Kidney tubule cell (primary cell): ENCODE data around the gene ZFP91.

Source experiments
- DNase-seq: peaks from one replicate; pipeline ENCODE4 v3.0.0-alpha.2; 2018; ENCODE audit warnings: low spot score

ZFP91 gene

GRCh38 chr11:58631378-58631777, 52.5 kb downstream of the ZFP91 start:
- DNase-seq = no peak

DNA sequence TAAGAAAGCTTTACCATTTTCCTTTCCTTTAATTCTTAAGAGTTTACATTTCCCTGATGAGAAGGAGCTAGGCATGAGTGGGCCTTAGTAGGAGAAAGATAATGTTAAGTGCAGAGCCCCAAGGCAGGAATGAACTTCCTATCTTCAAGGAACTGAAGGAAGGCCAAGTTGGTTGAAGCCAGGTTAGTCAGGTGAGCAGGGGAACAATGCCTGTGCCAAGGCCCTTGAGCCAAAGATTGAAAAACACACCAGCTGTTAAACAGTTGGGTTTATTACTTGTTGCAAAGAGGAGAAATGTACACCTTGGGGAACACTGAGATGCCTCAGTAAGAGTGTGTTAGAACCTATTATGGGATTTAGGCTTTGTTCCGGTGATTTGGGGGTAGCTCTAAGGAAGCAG, 53.6 kb downstream of the ZFP91 start:
- no peak for DNase-seq

- DNase-seq = no peak
These were observed 57.7 kb downstream of the ZFP91 start for GRCh38 chr11:58636587-58636986.

- DNase-seq = peak; percentile 66
These were observed 58.5 kb downstream of the ZFP91 start for GRCh38 chr11:58637371-58637770.

- no peak for DNase-seq
These were observed 60.2 kb downstream of the ZFP91 start for GRCh38 chr11:58639103-58639502.

- no peak for DNase-seq
These were observed 60.8 kb downstream of the ZFP91 start for GRCh38 chr11:58639669-58640068.

GRCh38 chr11:58640386-58641023, 61.6 kb downstream of the ZFP91 start:
- no peak for DNase-seq

DNA sequence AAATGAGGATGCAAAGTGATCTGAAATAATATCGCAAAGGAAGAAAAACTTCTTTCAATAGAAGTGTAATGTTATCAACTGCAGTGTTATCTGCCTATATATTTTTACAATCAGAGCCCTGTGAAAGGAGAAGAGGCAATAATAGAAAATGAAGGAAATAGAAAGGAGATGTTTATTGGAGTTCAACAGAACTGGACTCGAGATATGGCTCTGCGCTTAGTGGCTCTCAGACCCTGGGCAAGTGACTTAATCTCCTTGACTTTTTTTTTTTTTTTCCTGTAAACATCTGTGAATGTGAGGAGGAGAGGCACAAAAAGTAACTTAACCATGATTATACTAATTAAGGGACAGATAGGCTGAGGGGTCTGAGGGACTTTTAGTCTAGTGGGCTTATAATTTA, 62.5 kb downstream of the ZFP91 start:
- DNase-seq = no peak

GRCh38 chr11:58641803-58642581, 63.1 kb downstream of the ZFP91 start:
- DNase-seq = no peak

- DNase-seq = no peak
These were observed 67.0 kb downstream of the ZFP91 start for GRCh38 chr11:58645854-58646253.

- DNase-seq = no peak
These were observed 68.4 kb downstream of the ZFP91 start for GRCh38 chr11:58647141-58647699.

DNA sequence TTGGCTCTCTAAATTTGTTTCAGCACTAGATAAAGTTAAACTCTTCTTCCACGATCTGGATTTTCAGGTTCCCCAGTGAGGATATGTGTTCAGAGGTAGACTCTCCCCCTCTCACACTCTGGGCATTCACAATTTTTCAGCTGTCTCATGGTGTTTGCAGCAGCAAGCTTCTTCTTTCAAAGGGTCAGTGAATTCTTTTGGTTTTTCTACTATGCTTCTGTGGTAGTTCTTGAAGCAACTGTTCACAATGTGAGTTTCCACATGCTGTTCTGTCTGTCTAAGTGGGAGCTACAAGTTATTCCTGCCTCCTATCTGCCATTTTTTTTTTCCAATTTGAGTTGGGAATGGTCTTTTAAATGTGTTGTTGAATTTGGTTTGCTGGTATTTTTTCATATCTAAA, 69.0 kb downstream of the ZFP91 start:
- DNase-seq = no peak

- DNase-seq = no peak
These were observed 70.8 kb downstream of the ZFP91 start for GRCh38 chr11:58649623-58650022.

DNA sequence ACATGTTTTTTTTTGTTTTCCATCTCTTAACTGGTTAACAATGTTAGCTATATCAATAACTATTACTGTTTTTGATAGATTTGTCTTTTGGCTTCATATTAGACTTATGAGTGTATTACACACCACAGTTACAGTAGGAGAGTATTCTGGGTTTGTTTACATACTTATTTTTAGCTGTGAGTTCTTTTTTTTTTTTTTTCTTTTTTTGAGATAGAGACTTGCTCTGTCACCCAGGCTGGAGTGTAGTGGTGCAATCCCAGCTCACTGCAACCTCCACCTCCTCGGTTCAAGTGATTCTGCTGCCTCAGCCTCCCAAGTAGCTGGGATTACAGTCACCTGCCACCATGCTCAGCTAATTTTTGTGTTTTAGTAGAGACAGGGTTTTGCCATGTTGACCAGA, 71.6 kb downstream of the ZFP91 start:
- DNase-seq = no peak

GRCh38 chr11:58652726-58653280, 73.9 kb downstream of the ZFP91 start:
- DNase-seq = no peak

- peak; percentile 79 for DNase-seq
These were observed 75.4 kb downstream of the ZFP91 start for GRCh38 chr11:58654079-58654907.

DNA sequence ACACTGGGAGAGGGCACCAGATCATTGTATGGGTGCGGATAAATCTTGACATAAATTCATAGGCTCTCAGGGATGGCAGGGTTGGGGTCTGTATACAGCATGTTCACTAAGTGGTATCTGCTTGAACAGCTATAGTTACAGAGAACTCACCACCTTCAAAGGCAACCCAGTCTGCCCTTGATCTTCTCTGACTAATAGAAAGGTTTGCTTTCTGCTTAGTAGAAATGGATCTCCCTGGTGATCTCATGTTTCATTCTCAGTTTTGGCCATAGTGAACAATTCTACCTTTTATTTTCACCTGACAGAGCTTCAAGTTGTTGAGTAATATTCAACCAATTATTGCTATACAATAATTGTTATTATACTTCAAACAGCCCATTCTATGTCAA, 76.0 kb downstream of the ZFP91 start:
- no peak for DNase-seq

DNA sequence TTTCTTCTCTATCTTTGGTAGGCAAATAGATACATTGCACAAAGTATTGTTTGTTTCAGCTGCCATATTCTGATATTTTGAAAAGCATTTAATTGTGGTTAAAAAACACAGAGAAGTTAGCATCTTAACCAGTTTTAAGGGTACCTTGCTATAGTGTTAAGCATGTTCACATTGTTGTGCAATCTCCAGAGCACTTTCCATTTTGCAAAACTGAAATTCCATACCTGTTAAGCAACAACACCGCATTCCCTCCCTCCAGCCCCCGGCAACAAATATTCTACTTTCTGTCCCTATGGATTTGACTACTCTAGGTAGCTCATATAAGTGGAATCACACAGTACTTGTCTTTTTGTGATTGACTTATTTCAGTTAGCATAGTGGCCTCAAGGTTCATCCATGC, 77.5 kb downstream of the ZFP91 start:
- no peak for DNase-seq

- peak; percentile 33 for DNase-seq
These were observed 79.8 kb downstream of the ZFP91 start for GRCh38 chr11:58658623-58659022.

DNA sequence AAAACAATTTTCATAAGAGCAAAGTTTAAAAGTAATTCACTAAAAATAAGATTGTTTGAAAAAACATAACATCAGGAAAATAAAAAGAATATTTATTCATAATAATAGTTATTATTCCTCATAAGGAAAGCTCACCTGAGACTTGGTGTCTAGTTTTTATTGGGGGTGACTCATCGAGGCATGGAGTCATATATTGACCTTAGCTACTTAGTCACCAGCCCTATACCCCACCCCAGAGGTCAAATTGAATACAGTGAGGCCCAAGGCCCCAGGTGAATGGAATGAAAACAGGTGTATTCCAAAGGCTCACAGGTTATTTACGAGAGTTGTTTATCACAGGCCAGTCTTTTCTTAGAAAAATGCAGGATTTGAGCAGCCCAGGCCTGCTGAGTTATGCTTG, 80.5 kb downstream of the ZFP91 start:
- peak; percentile 76 for DNase-seq

- peak; percentile 32 for DNase-seq
These were observed 81.2 kb downstream of the ZFP91 start for GRCh38 chr11:58659910-58660570.
